GM12891 (cell line): ENCODE measurements around the gene ASIC4.

Experiments
- DNase-seq: peaks from one replicate; pipeline ENCODE4 v3.0.0; 2011; ENCODE audit warnings: low spot score; ENCODE audit not compliant: insufficient read length
- FAIRE-seq: peaks from 2 replicates; lab custom pipeline; 2011; peaks lifted over from hg19 to GRCh38; lab: Jason Lieb, UNC
- SPI1 ChIP-seq: IDR thresholded peaks from 2 replicates; pipeline ENCODE4 v1.6.1; 2011; ENCODE audit warnings: low read depth, low read length, control low read depth

ASIC4 gene

DNA sequence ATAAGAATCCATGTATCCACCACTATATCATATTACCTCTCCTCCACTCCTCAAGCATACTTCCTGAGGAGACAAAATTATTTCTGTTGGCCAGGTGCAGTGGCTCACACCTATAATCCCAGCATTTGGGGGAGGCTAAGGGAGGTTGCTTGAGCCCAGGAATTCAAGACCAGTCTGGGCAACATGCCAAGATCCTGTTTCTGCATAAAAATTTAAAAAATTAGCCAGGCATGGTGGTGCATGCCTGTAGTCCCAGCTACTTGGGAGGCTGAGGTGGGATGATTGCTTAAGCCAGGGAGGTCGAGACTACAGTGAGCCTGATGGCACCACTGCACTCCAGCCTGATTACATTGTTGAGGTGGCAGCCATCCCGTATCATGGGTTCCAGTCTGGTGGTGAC, 67.1 kb downstream of the ASIC4 start:
- FAIRE-seq (no peak), DNase-seq (no peak)
- TF ChIP-seq SPI1: no peak
